DLD1 (cell line): ENCODE results near the gene UBB.
"Not testable (repeated sequence)": the region's sequence is repeated elsewhere in the genome, so short reads cannot be mapped to it uniquely, and the experiment has no call there.

Source experiments
- in situ Hi-C: cut with HindIII; loops from 2 replicates; pipeline ENCODE4 v1.10.0; 2017; ENCODE audit warnings: low sequenced_read_pairs

Gene UBB

DNA sequence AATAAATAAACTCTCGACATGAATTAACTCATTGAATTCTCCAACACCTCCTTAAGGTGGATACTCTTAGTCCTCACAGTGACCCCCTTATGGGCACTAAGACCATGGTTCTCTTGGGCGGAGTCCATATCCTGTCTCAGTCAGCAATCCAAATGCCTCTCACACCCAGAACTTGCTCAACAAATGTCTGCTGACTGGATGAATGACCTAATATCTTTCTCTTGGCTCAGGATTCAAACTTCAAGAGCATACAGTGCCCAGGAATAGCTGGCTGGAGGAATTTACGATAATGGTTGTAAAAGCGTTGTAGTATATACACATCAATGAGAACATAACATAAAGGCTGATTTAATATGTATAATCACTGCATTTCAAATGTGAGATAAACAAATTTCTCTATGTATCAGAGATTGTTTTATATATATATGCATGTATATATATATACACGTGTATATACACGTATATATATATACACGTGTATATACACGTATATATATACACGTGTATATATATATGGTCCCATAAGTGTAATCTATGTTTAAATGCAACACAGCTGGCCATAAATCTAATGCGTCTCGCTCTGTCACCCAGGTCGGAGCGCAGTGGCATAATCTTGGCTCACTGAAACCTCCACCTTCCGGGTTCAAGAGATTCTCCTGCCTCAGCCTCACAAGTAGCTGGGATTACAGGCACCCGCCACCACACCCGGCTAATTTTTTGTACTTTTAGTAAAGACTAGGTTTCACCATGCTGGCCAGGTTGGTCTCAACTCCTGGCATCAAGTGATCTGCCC is 6.5 kb upstream of the UBB start:
- in situ Hi-C loops: no loop called here

DNA sequence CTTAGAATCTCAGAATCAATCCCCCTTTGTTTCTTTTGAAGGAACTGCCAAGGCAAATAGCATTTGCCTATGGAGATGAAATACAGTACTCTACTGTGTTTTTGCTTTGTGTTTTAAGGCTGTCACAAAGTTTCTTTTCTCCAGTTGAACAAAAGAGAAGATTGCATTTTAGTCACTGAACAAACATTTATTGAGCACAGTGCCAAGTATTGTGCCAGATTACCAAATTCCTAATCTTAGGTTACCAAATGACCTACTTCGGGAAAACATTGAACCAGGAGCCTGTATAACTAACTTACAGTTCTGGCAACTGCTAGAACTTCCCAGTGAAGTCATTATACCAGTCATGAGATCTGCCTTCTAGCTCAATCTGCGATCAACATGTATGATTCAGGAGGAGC is 3.0 kb upstream of the UBB start:
- in situ Hi-C loops: no loop called here

DNA sequence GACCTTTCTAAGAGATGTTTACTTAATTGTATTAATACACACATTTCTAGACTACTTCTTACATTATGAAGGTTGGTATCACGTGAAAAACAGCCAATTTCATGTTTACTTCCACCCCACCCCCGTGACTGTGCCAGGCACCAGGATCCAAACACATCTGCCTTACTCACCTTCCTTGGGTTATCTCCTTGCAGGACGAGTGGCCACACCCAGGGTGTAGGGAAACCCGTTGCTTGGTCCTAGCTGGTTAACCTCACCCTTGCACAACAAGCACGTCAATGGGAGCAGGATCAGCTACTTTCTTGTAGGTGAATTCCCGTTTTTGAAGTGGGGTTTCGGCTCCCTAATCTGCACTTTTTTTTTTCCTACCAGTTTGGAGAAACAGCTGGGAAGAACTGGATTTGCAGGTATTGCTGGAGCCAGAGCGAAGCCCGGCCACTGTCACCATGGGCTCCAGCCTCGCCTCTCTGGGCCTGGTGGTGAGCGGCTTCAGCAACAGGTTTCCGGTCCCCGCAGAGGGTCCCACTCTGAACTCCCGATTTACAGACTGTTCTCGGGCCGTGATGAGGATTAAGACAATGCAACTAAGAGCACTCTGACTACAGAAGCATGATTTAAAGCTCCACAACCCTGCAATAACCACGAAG is 2.1 kb upstream of the UBB start:
- in situ Hi-C loops: no loop called here

DNA sequence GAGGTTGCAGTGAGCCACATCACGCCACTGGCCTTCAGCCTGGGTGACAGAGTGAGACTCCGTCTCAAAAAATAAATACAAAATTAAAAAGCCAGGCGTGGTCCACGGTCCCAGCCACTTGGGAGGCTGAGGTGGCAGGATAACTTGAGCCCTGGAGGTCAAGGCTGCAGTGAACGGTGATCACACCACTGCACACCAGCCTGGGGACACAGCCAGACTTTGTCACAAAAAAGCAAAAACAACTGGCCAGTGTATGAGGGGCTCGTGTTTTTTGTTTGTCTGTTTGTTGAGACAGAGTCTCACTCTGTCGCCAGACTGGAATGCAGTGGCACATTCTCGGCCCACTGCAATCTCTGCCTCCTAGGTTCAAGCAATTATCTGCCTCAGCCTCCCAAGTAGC is 1.2 kb upstream of the UBB start:
- in situ Hi-C loops: no loop called here

DNA sequence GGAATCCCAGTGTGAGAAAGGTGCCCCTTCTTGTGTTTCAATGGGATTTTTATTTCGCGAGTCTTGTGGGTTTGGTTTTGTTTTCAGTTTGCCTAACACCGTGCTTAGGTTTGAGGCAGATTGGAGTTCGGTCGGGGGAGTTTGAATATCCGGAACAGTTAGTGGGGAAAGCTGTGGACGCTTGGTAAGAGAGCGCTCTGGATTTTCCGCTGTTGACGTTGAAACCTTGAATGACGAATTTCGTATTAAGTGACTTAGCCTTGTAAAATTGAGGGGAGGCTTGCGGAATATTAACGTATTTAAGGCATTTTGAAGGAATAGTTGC is 567 bp downstream of the UBB start:
- in situ Hi-C loops: no loop called here

DNA sequence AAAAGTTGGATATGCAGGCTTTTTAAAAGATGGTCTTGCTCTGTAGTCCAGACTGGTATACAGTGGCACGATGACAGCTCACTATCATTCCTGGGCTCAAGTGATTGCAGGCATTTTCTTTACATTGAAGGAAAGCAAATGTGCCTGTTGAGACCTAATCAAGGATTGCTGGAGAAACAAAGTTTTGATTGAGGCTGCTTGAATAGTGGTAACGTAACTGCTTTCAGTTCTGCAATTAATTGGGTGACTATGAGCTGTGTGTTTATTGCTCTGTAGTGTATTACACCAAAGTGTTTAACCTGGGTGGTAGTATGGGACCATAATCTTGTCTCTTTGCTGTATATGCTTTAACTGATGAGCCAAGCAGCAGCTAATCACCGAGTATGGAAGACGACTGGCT is 2.3 kb downstream of the UBB start:
- in situ Hi-C loops: no loop called here

DNA sequence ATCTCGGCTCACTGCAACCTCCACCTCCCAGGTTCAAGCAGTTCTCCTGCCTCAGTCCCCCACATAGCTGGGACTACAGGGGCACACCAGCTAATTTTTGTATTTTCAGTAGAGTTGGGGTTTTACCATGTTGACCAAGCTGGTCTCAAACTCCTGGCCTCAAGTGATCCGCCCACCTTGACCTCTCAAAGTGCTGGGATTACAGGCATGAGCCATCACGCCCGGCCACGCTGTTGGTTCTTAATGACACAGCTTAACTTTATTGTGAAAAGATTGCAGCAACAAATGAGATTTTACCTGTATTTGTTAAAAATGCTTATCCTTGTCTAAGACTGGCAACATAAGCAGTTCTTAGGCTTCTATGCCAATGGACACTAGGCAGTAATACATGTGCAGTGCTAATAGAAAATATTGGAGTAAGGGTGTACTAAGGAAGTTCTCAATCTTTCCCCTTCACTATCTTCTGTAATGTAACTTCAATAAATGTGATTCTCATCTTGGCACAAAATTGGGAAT is 2.9 kb downstream of the UBB start:
- in situ Hi-C loops: no loop called here

DNA sequence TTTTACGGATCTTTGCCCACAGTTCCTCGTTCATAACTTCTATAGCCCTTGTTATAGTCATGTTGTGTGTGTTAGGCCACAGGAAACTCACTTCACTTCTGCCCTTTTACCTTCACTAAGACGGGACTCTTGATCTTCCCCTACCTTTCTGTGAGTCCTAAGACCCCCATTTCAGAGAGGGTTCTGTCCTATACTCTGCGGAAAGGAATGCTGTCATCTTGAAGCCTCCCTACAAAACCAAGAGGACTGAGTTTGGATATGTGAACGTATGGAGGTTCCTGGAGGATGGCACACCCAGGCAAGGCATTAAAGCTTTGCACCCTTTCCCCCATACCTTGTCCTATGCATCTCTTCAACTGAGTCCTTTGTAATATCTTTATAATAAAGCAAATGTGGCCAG is 3.7 kb downstream of the UBB start:
- in situ Hi-C loops: no loop called here

DNA sequence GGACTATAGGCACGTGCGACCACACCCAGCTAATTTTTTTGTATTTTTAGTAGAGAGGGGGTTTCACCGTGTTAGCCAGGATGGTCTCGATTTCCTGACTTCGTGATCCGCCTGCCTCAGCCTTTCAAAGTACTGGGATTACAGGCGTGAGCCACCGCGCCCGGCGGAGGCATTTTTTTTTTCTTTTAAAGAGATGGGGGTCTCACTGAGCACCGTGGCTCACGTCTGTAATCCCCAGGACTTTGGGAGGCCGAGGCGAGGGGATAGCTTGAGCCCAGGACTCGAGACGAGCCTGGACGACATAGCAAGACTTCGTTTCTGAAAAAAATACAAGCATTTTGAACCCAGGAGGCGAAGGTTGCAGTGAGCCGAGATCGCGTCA is 5.2 kb downstream of the UBB start:
- in situ Hi-C loops: not testable (repeated sequence)

DNA sequence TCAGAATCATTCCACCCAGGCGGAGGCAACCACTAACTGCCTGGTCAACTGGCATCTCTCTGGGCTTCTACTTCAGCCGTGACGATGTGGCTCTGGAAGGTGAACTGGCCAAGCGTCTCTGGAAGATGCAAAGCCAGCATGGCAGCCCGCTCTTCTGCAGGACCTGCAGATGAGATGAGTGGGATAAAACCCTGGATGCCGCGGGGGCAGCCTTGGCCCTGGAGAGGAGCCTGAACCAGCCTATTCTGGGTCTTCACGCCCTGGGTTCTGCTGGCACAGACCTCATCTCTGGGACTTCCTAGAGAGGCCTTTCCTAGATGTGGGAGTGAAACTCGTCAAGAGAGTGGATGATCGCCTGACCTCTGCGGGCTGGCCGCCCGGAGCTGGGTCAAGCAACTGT is 10.6 kb downstream of the UBB start:
- in situ Hi-C loops: no loop called here

DNA sequence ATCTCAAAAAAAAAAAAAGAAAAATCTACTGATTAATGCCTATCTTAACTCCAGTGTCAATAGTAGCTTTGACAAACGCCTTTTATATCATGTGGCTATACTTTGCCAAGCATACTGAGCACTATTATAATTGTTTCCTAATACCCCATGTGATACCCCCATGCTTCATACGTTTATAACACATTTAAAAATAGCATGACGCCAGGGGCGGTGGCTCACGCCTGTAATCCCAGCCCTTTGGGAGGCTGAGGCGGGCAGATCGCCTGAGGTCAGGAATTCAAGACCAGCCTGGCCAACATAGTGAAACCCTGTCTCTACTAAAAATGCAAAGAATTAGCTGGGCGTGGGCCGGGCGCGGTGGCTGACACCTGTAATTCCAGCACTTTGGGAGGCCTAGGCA is 11.6 kb downstream of the UBB start:
- in situ Hi-C loops: not testable (repeated sequence)

DNA sequence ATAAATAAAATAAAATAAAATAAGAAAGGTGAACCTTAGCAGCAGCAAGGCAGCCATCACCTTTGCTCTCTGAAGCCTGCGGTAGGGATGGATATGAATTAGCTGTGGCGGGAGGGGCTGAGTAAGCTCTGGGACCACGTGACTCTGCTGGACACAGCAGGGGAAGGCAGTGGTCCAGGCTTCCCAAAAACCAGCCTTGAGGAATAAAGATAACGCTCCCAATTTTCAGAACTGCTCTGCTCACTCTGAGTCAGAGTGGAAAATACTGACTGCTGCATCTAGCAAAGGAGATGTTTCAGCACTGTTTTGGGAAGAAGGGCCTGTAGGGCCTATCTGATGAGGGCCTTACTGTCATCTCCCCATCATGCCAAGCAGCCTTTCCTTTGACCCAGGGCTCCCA is 15.0 kb downstream of the UBB start:
- in situ Hi-C loops: not testable (repeated sequence)

DNA sequence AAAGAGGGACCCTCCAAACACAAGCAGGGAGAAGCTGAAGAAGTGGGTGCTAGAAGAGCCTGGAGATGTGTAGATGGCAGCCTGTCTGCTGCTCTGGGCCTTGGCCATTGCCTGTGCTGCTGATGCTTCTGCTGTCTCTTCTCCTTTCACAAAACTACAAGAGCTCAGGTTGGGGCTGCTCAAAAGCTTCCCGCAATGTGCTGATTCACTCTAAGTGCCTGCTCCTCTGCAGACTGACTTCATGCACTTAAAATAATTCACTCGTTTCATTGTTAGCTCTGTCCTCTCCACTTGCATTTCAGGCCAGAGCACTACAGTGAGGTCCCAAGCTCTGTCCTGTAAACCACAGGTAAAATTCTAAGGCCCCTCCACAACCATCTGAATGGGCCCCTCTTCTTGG is 15.8 kb downstream of the UBB start:
- in situ Hi-C loops: not testable (repeated sequence)

DNA sequence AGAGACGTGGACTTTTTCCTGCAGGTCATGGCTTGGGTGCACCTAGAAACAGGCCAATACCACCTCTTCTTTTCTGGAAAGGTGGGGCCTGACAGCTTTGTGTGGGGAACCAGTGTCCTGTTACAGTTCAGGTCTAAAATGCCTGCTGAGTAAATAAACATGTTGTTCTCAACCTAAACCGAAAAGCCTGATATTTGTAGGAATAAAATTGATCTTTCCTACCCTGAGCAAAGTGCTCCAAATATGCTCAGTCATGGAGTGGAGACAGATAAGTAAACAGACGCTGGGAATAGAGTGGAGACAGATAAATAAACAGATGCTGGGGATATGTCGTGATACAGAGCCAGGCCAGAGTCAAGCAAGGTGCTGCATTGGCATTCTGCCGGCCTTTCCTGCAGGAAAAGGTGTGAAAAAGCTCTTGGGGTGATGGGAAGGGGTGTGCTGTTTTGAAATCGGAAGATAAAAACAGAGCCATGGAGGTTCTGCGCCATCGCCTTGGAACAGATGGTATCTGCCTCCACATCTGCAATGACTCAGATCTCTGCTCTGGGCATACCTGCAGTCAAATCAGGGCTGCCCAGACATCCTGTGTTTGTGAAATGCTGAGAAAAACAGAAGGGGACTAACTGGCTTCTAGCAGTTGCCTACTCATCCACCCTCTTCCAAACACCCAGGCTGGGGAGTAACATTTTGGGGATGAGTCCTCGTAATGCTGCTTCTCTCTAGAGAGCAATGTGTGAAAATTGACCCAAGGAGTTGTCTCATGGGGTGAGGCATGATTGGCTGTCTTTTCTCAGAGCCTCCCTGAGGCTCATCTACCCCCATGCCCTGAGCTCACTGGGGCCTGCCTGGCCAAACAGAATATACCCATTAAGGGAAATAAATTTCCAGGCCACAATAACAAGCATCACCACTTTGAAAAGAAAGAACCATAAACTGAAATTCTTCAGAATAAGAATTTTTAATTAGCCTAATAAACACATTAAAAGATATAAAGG is 17.7 kb downstream of the UBB start:
- in situ Hi-C loops: no loop called here

DNA sequence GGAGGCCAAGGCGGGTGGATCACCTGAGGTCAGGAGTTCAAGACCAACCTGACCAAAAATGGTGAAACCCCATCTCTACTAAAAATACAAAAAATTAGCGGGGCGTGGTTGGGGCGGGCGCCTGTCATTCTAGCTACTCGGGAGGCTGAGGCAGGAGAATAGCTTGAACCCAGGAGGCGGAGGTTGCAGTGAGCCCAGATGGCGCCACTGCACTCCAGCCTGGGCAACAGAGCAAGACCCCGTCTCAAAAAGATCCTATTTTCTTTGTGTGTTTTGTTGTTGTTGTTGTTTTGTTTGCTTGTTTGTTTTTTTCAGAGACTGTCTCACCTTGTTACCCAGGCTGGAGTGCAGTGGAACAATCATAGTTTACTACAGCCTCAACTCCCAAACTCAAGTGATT is 23.0 kb downstream of the UBB start:
- in situ Hi-C loops: not testable (repeated sequence)

DNA sequence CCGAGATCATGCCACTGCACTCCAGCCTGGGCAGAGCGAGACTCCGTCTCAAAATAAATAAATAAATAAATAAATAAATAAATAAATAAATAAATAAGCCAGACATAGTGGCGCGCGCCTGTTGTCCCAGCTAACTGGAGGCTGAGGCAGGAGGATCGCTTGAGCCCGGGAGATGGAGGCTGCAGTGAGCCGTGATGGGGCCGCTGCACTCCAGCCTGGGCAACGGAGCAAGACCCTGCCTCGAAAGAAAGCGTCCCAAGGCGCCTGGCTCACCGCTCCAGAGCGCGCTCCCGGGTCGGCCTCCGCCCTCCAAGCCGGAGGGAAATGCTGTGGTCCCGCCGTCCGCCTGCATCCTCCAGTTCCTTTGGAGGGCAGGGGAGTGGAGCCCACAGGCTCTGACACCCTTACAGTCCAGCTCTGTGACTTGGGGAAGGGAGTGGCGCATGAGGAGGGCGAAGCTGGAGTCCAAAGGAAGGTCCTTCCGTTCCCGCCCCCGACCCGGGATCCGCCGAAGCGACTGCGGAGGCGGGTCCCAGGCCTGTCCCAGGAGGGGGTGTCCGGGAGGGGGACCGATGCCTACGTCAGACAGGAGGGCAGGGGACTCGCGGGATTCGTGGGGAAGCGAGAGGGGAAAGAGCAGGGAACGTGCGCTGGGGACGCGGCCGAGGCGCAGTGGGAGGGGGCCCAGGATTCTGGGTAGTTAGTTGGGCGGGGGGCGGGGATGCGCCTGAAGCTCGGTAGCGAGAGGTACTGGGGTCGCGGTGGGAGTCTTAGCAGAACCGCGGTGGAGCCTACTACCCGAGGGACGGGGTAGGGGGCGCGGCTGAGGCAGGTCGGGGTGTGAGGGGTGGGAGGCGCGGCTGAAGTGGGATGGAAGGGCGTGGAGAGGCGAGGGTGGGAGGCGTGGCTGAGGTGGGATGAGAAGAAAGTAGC is 26.1 kb downstream of the UBB start:
- in situ Hi-C loops: no loop called here

DNA sequence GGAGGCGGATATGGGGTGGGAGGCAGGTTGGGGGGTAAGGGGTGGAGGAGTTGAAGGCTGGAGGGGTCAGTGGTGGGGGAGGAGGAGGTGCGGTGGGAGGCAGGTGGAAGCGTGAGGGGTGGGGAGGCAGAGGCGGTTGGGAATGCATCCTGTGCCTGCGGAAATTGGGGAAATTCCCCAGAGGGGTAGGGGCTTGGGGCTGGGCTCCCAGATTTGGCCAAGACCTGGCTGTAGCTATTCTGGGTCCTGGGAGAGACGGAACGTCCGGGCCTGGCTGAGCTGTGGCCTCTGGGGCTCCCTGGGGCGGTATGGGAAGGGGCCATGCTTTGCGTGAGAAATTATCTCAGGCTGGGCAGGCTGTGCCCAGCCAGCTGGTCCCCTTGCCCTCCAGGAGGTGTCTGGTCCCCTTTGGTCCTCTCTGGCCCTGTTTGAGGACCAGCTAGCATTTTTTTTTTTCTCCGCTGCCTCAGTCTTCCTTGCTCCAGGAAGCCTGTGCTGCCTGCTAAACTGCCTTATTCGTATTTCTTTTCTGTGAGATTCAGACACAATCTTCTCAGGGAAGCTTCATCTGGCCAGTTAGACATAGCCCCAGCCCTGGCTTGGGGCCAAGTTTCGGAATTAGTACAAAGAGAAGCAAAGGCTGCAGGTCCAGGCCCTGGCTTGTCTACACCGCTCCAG is 27.2 kb downstream of the UBB start:
- in situ Hi-C loops: no loop called here

DNA sequence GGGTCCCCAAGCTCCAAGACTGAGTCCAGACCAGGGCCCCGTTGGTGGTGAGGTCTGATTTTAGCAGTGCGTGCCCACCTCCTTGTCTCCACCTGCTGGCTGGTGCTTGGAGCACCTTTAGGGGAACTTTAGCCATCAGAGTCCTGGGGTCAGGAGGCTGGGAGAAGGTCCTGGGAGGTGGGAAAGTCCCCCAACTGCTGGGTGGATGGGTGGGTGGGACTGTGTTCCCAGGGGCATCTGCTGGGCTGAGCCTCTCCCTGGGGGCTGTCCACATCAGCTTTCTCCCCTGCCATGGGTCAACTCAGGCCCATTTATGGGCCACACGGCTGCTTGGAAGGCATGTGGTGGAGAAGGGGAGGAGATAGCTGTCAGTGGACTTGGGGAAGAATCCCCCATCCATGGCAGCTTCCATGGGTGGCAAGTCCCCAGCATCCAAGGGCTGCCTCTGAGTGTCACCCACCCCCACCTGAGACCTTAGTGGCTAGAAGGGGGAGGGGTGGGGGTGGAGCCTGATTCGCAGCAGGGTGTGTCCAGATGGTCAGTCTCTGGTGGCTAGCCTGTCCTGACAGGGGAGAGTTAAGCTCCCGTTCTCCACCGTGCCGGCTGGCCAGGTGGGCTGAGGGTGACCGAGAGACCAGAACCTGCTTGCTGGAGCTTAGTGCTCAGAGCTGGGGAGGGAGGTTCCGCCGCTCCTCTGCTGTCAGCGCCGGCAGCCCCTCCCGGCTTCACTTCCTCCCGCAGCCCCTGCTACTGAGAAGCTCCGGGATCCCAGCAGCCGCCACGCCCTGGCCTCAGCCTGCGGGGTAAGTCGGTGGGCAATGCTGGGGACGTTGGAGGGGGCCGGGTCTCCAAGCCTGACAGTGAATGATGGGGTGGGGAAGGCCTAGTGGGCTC is 34.4 kb downstream of the UBB start, which contains the start of gene TRPV2:
TSS of gene TRPV2 (plus strand) at position 541 of the 894 bp plus-strand sequence. CDS start 2,098 bp downstream, outside the sequence.
- in situ Hi-C loops: no loop called here

DNA sequence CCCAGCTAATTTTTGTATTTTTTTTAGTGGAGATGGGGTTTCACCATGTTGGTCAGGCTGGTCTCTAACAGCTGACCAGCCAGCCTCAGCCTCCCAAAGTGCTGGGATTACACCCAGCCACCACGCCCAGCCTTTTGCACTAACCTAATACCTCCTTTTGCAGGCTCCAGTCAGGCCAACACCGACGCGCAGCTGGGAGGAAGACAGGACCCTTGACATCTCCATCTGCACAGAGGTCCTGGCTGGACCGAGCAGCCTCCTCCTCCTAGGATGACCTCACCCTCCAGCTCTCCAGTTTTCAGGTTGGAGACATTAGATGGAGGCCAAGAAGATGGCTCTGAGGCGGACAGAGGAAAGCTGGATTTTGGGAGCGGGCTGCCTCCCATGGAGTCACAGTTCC is 36.5 kb downstream of the UBB start:
- in situ Hi-C loops: no loop called here
